ENCODE data around the gene MAPKBP1.

Gene MAPKBP1

DNA sequence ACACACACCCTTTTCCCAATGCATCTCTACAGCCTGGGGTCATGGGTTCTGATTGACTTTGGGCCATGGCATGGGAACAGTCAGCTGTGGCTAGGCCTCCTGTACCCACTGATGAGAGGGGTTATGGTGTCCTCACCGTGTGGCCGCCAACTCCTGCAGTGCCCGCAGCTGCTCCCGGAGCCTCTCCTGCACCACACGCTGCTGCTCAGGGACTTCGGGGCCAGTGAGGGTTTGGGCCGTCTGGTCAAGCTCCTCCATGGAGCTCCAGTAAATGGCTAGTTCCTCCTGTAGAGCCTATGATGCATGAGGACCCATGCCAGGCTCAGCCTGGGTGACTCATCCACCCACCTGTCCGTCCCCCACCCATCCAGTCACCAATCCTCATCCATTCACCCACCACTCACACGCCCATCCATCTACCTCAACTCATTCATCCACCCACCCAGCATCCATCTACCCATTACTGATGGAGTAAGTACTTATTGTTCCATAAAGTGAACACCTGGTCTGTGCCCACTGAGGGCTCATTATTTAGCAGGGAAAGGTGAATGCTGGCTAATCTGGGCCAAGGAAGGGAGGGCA, 98.0 kb downstream of the MAPKBP1 start:
- TF ChIP-seq, protein P1, sequence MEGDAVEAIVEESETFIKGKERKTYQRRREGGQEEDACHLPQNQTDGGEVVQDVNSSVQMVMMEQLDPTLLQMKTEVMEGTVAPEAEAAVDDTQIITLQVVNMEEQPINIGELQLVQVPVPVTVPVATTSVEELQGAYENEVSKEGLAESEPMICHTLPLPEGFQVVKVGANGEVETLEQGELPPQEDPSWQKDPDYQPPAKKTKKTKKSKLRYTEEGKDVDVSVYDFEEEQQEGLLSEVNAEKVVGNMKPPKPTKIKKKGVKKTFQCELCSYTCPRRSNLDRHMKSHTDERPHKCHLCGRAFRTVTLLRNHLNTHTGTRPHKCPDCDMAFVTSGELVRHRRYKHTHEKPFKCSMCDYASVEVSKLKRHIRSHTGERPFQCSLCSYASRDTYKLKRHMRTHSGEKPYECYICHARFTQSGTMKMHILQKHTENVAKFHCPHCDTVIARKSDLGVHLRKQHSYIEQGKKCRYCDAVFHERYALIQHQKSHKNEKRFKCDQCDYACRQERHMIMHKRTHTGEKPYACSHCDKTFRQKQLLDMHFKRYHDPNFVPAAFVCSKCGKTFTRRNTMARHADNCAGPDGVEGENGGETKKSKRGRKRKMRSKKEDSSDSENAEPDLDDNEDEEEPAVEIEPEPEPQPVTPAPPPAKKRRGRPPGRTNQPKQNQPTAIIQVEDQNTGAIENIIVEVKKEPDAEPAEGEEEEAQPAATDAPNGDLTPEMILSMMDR (IDR thresholded peaks at IDR 0.05; ENCODE audit: control insufficient read depth, extremely low read depth, insufficient read depth), result no peak
- H3K4me3 ChIP-seq (ENCODE audit: low read depth, low read length), result no peak overlapping the region
- no peak for DNase-seq (ENCODE audit: low read depth)

DNA sequence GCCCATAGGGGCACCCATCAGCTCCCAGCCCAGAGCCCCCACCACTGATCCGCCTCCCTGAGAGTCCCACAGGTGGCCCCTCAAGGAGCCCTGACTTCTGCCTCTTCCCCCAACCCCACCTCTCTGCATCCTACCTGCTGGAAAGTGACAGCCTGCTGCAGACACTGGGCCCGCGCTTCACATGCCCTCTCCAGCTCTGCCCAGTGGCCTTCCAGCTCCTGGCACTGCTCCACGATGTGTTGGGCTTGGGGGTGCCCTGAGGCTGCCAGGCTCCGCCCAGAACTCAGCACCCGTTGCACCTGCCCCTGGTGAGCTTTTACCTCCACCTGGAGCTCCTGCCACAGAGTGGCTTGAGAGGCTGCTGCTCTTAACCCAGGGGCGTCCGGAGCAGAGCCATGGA, 99.4 kb downstream of the MAPKBP1 start:
- no peak for DNase-seq (ENCODE audit: low read depth)
- TF ChIP-seq, protein P1 (IDR thresholded peaks at IDR 0.05; ENCODE audit: control insufficient read depth, extremely low read depth, insufficient read depth), result no peak
- no peak overlapping the region for H3K4me3 ChIP-seq (ENCODE audit: low read depth, low read length)

DNA sequence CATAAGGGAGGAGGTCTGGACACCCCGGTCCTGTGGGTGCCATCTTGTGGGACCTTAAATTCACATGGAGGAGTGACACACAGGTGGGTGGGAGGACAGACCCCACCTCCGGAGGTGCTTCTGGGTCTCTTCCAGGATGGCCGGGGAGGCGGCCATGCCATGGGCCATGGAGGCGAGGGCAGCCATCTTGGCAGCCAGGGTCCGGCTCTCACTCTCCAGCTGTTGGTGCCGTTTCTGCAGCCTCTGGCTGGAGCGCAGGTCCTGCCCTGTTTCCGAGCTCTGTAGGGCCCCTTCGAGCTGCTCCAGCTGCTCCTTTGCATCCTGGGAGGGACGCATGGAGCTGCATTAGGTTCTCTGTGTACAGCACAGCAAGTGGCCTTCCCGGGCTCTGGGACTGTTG, 100.5 kb downstream of the MAPKBP1 start:
- H3K4me3 ChIP-seq (ENCODE audit: low read depth, low read length), result no peak overlapping the region
- TF ChIP-seq, protein P1 (IDR thresholded peaks at IDR 0.05; ENCODE audit: control insufficient read depth, extremely low read depth, insufficient read depth), result no peak
- DNase-seq (ENCODE audit: low read depth), result no peak

DNA sequence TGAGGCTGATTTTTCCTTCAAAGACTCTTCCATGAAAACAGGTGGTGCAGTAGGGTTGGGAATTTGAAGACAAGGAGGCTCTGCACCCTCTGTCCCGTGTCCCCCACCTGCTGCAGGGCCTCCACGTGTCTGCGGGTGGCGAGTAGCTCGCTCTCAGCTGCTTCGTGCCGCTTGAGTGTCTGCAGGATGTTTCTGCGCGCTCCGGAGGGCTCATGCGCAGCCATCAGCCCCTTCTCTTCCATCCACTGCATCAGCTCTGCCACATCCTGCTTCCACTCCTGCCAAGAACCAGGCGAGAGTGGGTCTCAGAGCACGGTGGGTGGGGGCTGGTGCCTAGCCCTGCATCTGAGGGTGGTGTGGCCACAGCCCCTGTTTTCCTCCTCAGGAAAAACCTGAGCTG, 101.7 kb downstream of the MAPKBP1 start:
- no peak for DNase-seq (ENCODE audit: low read depth)
- H3K4me3 ChIP-seq (ENCODE audit: low read depth, low read length), result no peak overlapping the region
- TF ChIP-seq, protein P1 (IDR thresholded peaks at IDR 0.05; ENCODE audit: control insufficient read depth, extremely low read depth, insufficient read depth), result no peak

DNA sequence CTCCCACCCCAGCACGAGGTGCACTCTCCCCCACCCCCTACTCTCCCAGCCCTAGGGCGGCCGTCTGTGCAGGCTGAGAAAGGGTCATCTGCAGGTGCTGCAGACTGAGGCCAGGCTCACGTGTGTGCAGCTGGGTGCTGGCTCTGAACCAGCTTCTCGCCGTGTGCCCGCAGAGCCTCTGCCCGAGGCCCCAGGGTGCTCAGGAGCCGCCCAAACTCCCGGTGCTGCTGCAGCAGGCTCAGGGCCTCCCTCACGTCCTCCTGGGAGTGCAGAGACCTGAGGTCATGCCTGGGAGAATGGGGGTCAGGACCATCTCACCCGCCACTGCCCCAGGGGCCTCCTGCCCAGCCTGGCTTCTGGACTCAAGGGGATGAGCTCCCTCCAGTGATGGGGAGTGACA, 102.4 kb downstream of the MAPKBP1 start:
- DNase-seq (ENCODE audit: low read depth), result no peak
- no peak overlapping the region for H3K4me3 ChIP-seq (ENCODE audit: low read depth, low read length)
- TF ChIP-seq, protein P1 (IDR thresholded peaks at IDR 0.05; ENCODE audit: control insufficient read depth, extremely low read depth, insufficient read depth), result no peak

Measured in LNCaP clone FGC (cell line).